T-cell (primary cell): ENCODE measurements around the gene RNPEPL1. TPM values are rescaled to one million over a fixed set of nuclear protein-coding genes. Genes with fewer than 3 reads are reported as not detected.
A peak's percentile ranks its signal among the peaks of the same experiment; 100 is the strongest.

Experiments used
- ATAC-seq, 4 experiments: fragments of 200-7000 bp in 3 of 4; fragments of 150-1000 bp in 1 of 4; cut with Tn5 transposase; replicated peaks in 1 of 4; 1 replicate in 3 of 4; 2 replicates in 1 of 4; pipeline ENCODE4 v1.10.0; 2021; ENCODE audit warnings: moderate library complexity in 3 of 4, mild to moderate bottlenecking in 2 of 4, moderate number of reproducible peaks in 1 of 4
- CTCF ChIA-PET, 2 donors: fragments of 300-600 bp; sonication (Branson Sonifier 250); formaldehyde crosslinking; loops; one replicate each; lab custom pipeline; 2022; ENCODE audit warnings: antibody characterized with exemption in 2 of 2; lab: Charles Lee
- POLR2A ChIA-PET, 2 donors: fragments of 300-600 bp; sonication (Branson Sonifier 250); formaldehyde crosslinking; loops; one replicate each; lab custom pipeline; 2022; ENCODE audit warnings: antibody characterized with exemption in 2 of 2; lab: Charles Lee
- DNase-seq, 35 experiments: peaks; one replicate each; pipeline versions ENCODE4 v3.0.0 to v3.0.0-alpha.2; 2013 to 2023
- H3K27ac ChIP-seq: one replicate; pipeline ENCODE4 v1.5.1; 2013; ENCODE audit warnings: low read length
- H3K27me3 ChIP-seq, 2 experiments: replicated peaks in 1 of 2; 1 replicate in 1 of 2; 2 replicates in 1 of 2; pipeline versions ENCODE4 v1.6.1 to v1.7.0; 2013; ENCODE audit warnings: low read length in 1 of 2, mixed read lengths in 1 of 2; ENCODE audit not compliant: control insufficient read depth in 2 of 2, insufficient read depth in 2 of 2; ENCODE audit errors: extremely low read depth in 1 of 2
- H3K36me3 ChIP-seq, 2 donors: 1 replicate in 1 of 2; 2 replicates in 1 of 2; pipeline versions ENCODE4 v1.6.1 to v1.7.0; 2013; ENCODE audit warnings: low read length in 1 of 2; ENCODE audit not compliant: control insufficient read depth in 2 of 2, insufficient read depth in 1 of 2; ENCODE audit errors: extremely low read depth in 1 of 2
- H3K4me1 ChIP-seq, 2 experiments: 1 replicate in 1 of 2; 2 replicates in 1 of 2; pipeline versions ENCODE4 v1.6.1 to v1.7.0; 2013; ENCODE audit warnings: low read length in 2 of 2, mixed read lengths in 1 of 2; ENCODE audit not compliant: insufficient read depth in 2 of 2, control insufficient read depth in 1 of 2; ENCODE audit errors: extremely low read depth in 1 of 2
- H3K4me3 ChIP-seq, 2 donors: 1 replicate in 1 of 2; 2 replicates in 1 of 2; pipeline versions ENCODE4 v1.5.1 to v1.7.0; 2013; ENCODE audit warnings: mild to moderate bottlenecking in 2 of 2, low read length in 1 of 2, moderate library complexity in 1 of 2; ENCODE audit not compliant: control insufficient read depth in 1 of 2; ENCODE audit errors: extremely low read depth in 1 of 2
- H3K9me3 ChIP-seq: 2 replicates; pipeline ENCODE4 v1.7.0; 2013
- H3K27ac Mint-ChIP-seq, 2 donors: one replicate each; pipeline ENCODE4 v1.8.0; 2020 to 2021; ENCODE audit warnings: mild to moderate bottlenecking in 2 of 2, mixed read lengths in 2 of 2
- H3K27me3 Mint-ChIP-seq, 2 donors: one replicate each; pipeline ENCODE4 v1.8.0; 2021 to 2022; ENCODE audit warnings: mixed read lengths in 2 of 2
- H3K36me3 Mint-ChIP-seq: one replicate; pipeline ENCODE4 v1.8.0; 2021; ENCODE audit warnings: mixed read lengths
- H3K4me1 Mint-ChIP-seq, 3 donors: one replicate each; pipeline ENCODE4 v1.8.0; 2020 to 2022; ENCODE audit warnings: mixed read lengths in 3 of 3, mild to moderate bottlenecking in 1 of 3
- H3K4me3 Mint-ChIP-seq, 3 donors: one replicate each; pipeline ENCODE4 v1.8.0; 2020 to 2022; ENCODE audit warnings: mild to moderate bottlenecking in 3 of 3, mixed read lengths in 3 of 3, moderate library complexity in 3 of 3
- H3K9me3 Mint-ChIP-seq, 3 donors: one replicate each; pipeline ENCODE4 v1.8.0; 2020 to 2022; ENCODE audit warnings: mixed read lengths in 3 of 3
- WGBS: methylation state at CpG from one replicate; pipeline ENCODE4 v1.1.5; 2013; ENCODE audit warnings: missing lambda C conversion rate; ENCODE audit not compliant: insufficient coverage; 5-methylcytosine and 5-hydroxymethylcytosine counted together
- total RNA-seq, 35 experiments: library from RNA in 6 of 35; stranded (reverse) in 6 of 35; fragments of 120-200 nt in 1 of 35; gene quantifications; one replicate each; pipeline versions ENCODE4 v1.2.1 to v1.2.4 and lab custom pipeline; 2013 to 2026

RNPEPL1 gene
- total RNA-seq, 5 donors from 2014 or later (not counting 1 experiment from before 2014, with no cell fraction given) = 87.6 to 202 (median 189) TPM

- 93% methylated on average over 9 of the region's 18 CpGs for WGBS
- peak overlapping the region; percentile 23 to 70 for H3K27ac Mint-ChIP-seq
- H3K4me3 Mint-ChIP-seq = peak overlapping the region in 2 of 3 donors; percentile 79 to 88
- H3K27me3 Mint-ChIP-seq = no peaks in the 10 kb centered on the region
- Histone ChIP-seq H3K9me3 (no peaks in the 10 kb centered on the region), H3K4me3 (no peak overlapping the region), H3K27me3 (peaks cover 0 to 2% of the 10 kb centered on the region in 2 experiments), H3K36me3 (peaks cover 26 to 61% of the 10 kb centered on the region in 2 donors), H3K4me1 (peaks cover 27 to 54% of the 10 kb centered on the region in 2 experiments), H3K27ac (no peak overlapping the region)
- ChIA-PET CTCF (no interaction called here), POLR2A (no interaction called here)
- ATAC-seq (no peak), DNase-seq (no peak)
- no peaks in the 10 kb centered on the region for H3K36me3 Mint-ChIP-seq
- H3K9me3 Mint-ChIP-seq = no peaks in the 10 kb centered on the region
- peaks cover 36 to 42% (median 38%) of the 10 kb centered on the region in 3 donors for H3K4me1 Mint-ChIP-seq
Observed at GRCh38 chr2:240571314-240571973, 3.2 kb downstream of the RNPEPL1 start.

DNA sequence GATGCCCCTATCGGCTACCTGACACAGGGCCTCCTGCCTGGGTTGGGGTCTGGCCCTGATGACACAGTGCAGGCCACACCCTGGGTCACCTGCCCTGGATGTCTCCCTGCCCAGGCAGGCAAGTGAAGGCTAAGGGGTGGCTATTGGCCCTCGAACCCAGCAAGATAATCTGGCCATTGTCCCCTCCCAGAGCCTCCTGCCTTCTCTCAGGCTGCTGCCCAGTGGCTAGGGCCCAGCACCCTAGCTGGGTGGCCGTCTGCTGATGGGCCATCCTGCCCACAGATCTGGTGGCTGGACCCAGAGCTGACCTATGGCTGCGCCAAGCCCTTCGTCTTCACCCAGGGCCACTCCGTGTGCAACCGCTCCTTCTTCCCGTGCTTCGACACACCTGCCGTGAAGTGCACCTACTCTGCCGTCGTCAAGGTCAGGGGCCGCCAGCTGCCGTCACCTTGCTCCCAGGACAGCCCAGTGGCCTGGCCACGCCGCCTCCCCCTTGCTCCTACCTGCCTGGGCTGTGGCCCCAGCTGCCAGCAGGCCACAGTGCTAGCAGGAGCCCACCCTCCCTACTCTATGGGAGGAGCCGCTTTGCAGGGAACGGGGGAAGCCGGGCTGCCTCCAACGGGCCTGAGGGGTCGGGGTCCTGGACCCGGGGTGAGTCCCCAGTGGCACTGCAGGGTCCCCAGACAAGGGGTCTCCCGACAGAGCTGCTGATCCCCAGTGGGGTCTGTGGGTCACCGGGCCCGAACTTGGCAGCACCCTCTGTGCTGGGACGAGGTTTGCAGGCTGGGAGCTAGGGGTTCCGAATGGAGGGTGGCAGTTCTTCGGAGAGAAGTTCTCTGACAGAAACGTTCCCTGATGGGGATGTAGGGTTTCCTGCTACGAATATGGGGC, 4.1 kb downstream of the RNPEPL1 start:
- peaks cover 30 to 39% (median 33%) of the 10 kb centered on the region in 3 donors for H3K4me1 Mint-ChIP-seq
- no peaks in the 10 kb centered on the region for H3K36me3 Mint-ChIP-seq
- CTCF ChIA-PET = no interaction called here
- peaks cover 0 to 2% of the 10 kb centered on the region in 2 experiments for H3K27me3 ChIP-seq
- H3K4me1 ChIP-seq = peaks cover 18 to 45% of the 10 kb centered on the region in 2 experiments
- H3K4me3 Mint-ChIP-seq = no peak overlapping the region
- 96% methylated on average over 25 of the region's 30 CpGs for WGBS
- H3K27ac ChIP-seq = no peak overlapping the region
- POLR2A ChIA-PET = no interaction called here
- ATAC-seq (no peak), DNase-seq (peak in 1 of 35 experiments; percentile 3)
- no peaks in the 10 kb centered on the region for H3K27me3 Mint-ChIP-seq
- H3K27ac Mint-ChIP-seq = no peak overlapping the region
- peaks cover 33 to 70% of the 10 kb centered on the region in 2 donors for H3K36me3 ChIP-seq
- H3K4me3 ChIP-seq = no peak overlapping the region
- H3K9me3 Mint-ChIP-seq = no peaks in the 10 kb centered on the region
- no peaks in the 10 kb centered on the region for H3K9me3 ChIP-seq

GRCh38 chr2:240573071-240573515, 4.8 kb downstream of the RNPEPL1 start:
- WGBS = 95% methylated on average over 20 of the region's 20 CpGs
- H3K4me1 Mint-ChIP-seq = peaks cover 24 to 34% (median 29%) of the 10 kb centered on the region in 3 donors
- ChIA-PET CTCF (no interaction called here), POLR2A (no interaction called here)
- peaks cover 16 to 42% of the 10 kb centered on the region in 2 experiments for H3K4me1 ChIP-seq
- H3K27ac Mint-ChIP-seq = no peak overlapping the region
- H3K36me3 ChIP-seq = peaks cover 37 to 77% of the 10 kb centered on the region in 2 donors
- DNase-seq = no peak
- H3K9me3 ChIP-seq = no peaks in the 10 kb centered on the region
- no peak for ATAC-seq
- H3K4me3 ChIP-seq = no peak overlapping the region
- peaks cover 0 to 2% of the 10 kb centered on the region in 2 experiments for H3K27me3 ChIP-seq
- no peaks in the 10 kb centered on the region for H3K36me3 Mint-ChIP-seq
- H3K9me3 Mint-ChIP-seq = no peaks in the 10 kb centered on the region
- H3K27ac ChIP-seq = no peak overlapping the region
- H3K4me3 Mint-ChIP-seq = no peak overlapping the region
- no peaks in the 10 kb centered on the region for H3K27me3 Mint-ChIP-seq

- Histone ChIP-seq H3K27me3 (peaks cover 0 to 2% of the 10 kb centered on the region in 2 experiments), H3K4me1 (peaks cover 16 to 49% of the 10 kb centered on the region in 2 experiments), H3K9me3 (no peaks in the 10 kb centered on the region), H3K27ac (no peak overlapping the region), H3K36me3 (peaks cover 37 to 84% of the 10 kb centered on the region in 2 donors), H3K4me3 (no peak overlapping the region)
- Mint-ChIP-seq H3K36me3 (no peaks in the 10 kb centered on the region), H3K27me3 (no peaks in the 10 kb centered on the region), H3K9me3 (no peaks in the 10 kb centered on the region), H3K27ac (no peak overlapping the region), H3K4me3 (no peak overlapping the region), H3K4me1 (peaks cover 26 to 36% (median 31%) of the 10 kb centered on the region in 3 donors)
- WGBS = 94% methylated on average over 29 of the region's 37 CpGs
- ChIA-PET CTCF (no interaction called here), POLR2A (no interaction called here)
- ATAC-seq = no peak
- DNase-seq = no peak
Observed at GRCh38 chr2:240573516-240574385, 5.5 kb downstream of the RNPEPL1 start.

DNA sequence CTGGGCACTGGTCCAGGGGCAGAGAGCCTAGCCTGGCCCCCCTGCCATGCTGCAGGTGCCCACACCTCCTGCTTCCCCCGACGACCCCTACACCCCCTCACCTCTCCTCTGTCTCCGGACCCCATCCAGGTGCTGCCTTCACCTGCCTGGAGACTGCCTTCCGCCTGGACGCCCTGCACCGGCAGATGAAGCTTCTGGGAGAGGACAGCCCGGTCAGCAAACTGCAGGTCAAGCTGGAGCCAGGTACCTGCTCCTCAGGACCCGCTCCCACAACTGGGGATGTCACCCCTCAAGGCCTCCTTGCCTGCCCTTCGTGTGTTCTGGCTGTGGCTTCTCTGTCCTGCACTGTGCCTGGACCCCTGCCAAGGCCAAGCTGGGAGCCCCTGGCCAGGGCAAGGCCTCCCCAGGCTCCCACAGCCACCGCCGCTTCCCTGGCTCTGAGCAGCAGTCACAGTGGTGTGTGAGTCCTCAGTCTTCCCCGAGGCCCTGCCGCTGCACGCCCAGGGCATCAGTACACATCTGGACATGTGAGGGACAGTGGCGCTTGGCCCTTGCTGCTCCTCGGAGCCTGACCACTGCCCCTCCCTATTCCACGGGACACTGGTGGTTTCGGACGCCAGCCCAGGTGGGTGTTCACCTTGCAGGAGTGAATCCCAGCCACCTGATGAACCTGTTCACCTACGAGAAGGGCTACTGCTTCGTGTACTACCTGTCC, 6.3 kb downstream of the RNPEPL1 start:
- Histone ChIP-seq H3K4me3 (no peak overlapping the region), H3K36me3 (peaks cover 42 to 82% of the 10 kb centered on the region in 2 donors), H3K4me1 (peaks cover 14 to 51% of the 10 kb centered on the region in 2 experiments), H3K27me3 (peaks cover 0 to 2% of the 10 kb centered on the region in 2 experiments), H3K27ac (no peak overlapping the region), H3K9me3 (no peaks in the 10 kb centered on the region)
- H3K27ac Mint-ChIP-seq = no peak overlapping the region
- no peaks in the 10 kb centered on the region for H3K27me3 Mint-ChIP-seq
- H3K4me3 Mint-ChIP-seq = no peak overlapping the region
- ChIA-PET POLR2A (no interaction called here), CTCF (no interaction called here)
- 96% methylated on average over 20 of the region's 21 CpGs for WGBS
- peaks cover 31 to 39% (median 35%) of the 10 kb centered on the region in 3 donors for H3K4me1 Mint-ChIP-seq
- DNase-seq = no peak
- no peaks in the 10 kb centered on the region for H3K36me3 Mint-ChIP-seq
- H3K9me3 Mint-ChIP-seq = no peaks in the 10 kb centered on the region
- no peak for ATAC-seq
